Neural cell (in vitro differentiated cells): Measurements from ENCODE around the gene TMEM181. TPM values are rescaled to one million over a fixed set of nuclear protein-coding genes. Genes with fewer than 3 reads are reported as not detected.

Experiments
- H2AFZ ChIP-seq: fragments of 200-600, 300-800 bp; sonication (generic), shearing (Covaris generic); 2 replicates; pipeline ENCODE4 v1.6.0; 2014; ENCODE audit warnings: low read depth, mild to moderate bottlenecking, antibody characterized with exemption, low read length, moderate library complexity
- H3F3A ChIP-seq: fragments of 200-600 bp; shearing (Covaris generic); 2 replicates; pipeline ENCODE4 v1.6.1; 2016; ENCODE audit warnings: mild to moderate bottlenecking, moderate library complexity, mixed read lengths, antibody characterized with exemption, low read length; ENCODE audit not compliant: insufficient read depth, poor library complexity, severe bottlenecking
- H3K27ac ChIP-seq: fragments of 200-600, 300-800 bp; sonication (generic), shearing (Covaris generic); 2 replicates; pipeline ENCODE4 v1.5.1; 2014; ENCODE audit warnings: mild to moderate bottlenecking, low read length, moderate library complexity
- H3K27me3 ChIP-seq: fragments of 300-800, 200-600 bp; sonication (generic), shearing (Covaris generic); 2 replicates; pipeline ENCODE4 v1.6.0; 2014; ENCODE audit warnings: mild to moderate bottlenecking, low read depth, low read length, moderate library complexity; ENCODE audit not compliant: insufficient read depth
- H3K36me3 ChIP-seq: fragments of 300-800, 200-600 bp; sonication (generic), shearing (Covaris generic); 2 replicates; pipeline ENCODE4 v1.5.1; 2014; ENCODE audit warnings: mild to moderate bottlenecking, antibody characterized with exemption, low read length, moderate library complexity; ENCODE audit not compliant: insufficient read depth
- H3K4me2 ChIP-seq: fragments of 300-800, 200-600 bp; sonication (generic), shearing (Covaris generic); 2 replicates; pipeline ENCODE4 v1.6.0; 2014; ENCODE audit warnings: mild to moderate bottlenecking, low read length
- H3K4me3 ChIP-seq: fragments of 300-800, 200-600 bp; sonication (generic), shearing (Covaris generic); 2 replicates; pipeline ENCODE4 v1.5.1; 2014; ENCODE audit warnings: mild to moderate bottlenecking, low read length, moderate library complexity
- H3K79me2 ChIP-seq: fragments of 200-600 bp; shearing (Covaris generic); replicated peaks from 2 replicates; pipeline ENCODE4 v1.6.0; 2014; ENCODE audit warnings: mild to moderate bottlenecking, low read length, moderate library complexity; ENCODE audit not compliant: insufficient read depth
- H3K9ac ChIP-seq: fragments of 300-800, 200-600 bp; sonication (generic), shearing (Covaris generic); 2 replicates; pipeline ENCODE4 v1.6.1; 2016; ENCODE audit warnings: mild to moderate bottlenecking, low read length, mixed read lengths
- H3K9me2 ChIP-seq: fragments of 200-600 bp; shearing (Covaris generic); 2 replicates; pipeline ENCODE4 v1.6.1; 2016; ENCODE audit warnings: mild to moderate bottlenecking, low read length, mixed read lengths; ENCODE audit not compliant: insufficient read depth
- H3K9me3 ChIP-seq: fragments of 200-600, 300-800 bp; sonication (generic), shearing (Covaris generic); 2 replicates; pipeline ENCODE4 v1.6.1; 2016; ENCODE audit warnings: mild to moderate bottlenecking, mixed run types, low read length, moderate library complexity, mixed read lengths
- H4K20me1 ChIP-seq: fragments of 200-600 bp; shearing (Covaris generic); 2 replicates; pipeline ENCODE4 v1.6.1; 2016; ENCODE audit warnings: mild to moderate bottlenecking, mixed run types; ENCODE audit not compliant: insufficient read depth
- EP300 ChIP-seq: fragments of 450-650 bp; conservative IDR thresholded peaks from 2 replicates; pipeline ENCODE4 v1.6.1; 2014; ENCODE audit warnings: antibody characterized with exemption, mild to moderate bottlenecking, moderate library complexity; ENCODE audit not compliant: poor library complexity, severe bottlenecking
- EZH2 ChIP-seq: fragments of 200-600, 300-800 bp; shearing (Covaris generic), sonication (generic); IDR thresholded peaks from 2 replicates; pipeline ENCODE4 v1.6.1; 2014; ENCODE audit warnings: antibody characterized with exemption, low read length, borderline replicate concordance, mild to moderate bottlenecking; ENCODE audit not compliant: insufficient read depth, poor library complexity, severe bottlenecking
- MXI1 ChIP-seq: fragments of 450-650 bp; conservative IDR thresholded peaks from 2 replicates; pipeline ENCODE4 v1.6.1; 2014; ENCODE audit warnings: antibody characterized with exemption, mild to moderate bottlenecking; ENCODE audit not compliant: poor library complexity, severe bottlenecking
- POLR2AphosphoS5 ChIP-seq: IDR thresholded peaks from 2 replicates; pipeline ENCODE4 v1.6.1; 2012
- RAD21 ChIP-seq: fragments of 450-650 bp; conservative IDR thresholded peaks from 2 replicates; pipeline ENCODE4 v1.6.1; 2014; ENCODE audit warnings: antibody characterized with exemption, mild to moderate bottlenecking, moderate library complexity
- SMC3 ChIP-seq: fragments of 450-650 bp; conservative IDR thresholded peaks from 2 replicates; pipeline ENCODE4 v1.6.1; 2014; ENCODE audit warnings: antibody characterized with exemption, mild to moderate bottlenecking, moderate library complexity; ENCODE audit not compliant: poor library complexity
- TAF1 ChIP-seq: IDR thresholded peaks from 2 replicates; pipeline ENCODE4 v1.6.1; 2012; ENCODE audit warnings: low read depth
- polyA plus RNA-seq: library from polyadenylated mRNA; depleted of rRNA; stranded (reverse); fragments of >200 nt; gene quantifications from 2 replicates; pipeline ENCODE4 v1.2.3, GENCODE V29; 2014
- TF ChIP-seq, protein P1 (sequence below): IDR thresholded peaks from 2 replicates; pipeline ENCODE4 v1.6.1; 2012; ENCODE audit warnings: borderline replicate concordance
- TF ChIP-seq, protein P2 (sequence below): fragments of 450-650 bp; IDR thresholded peaks from 2 replicates; pipeline ENCODE4 v1.5.1; 2014; ENCODE audit warnings: antibody characterized with exemption, mild to moderate bottlenecking, moderate library complexity; ENCODE audit not compliant: poor library complexity, severe bottlenecking

The TMEM181 gene
- polyA plus RNA-seq, 1 donor from 2014 or later = 47.6 TPM

DNA sequence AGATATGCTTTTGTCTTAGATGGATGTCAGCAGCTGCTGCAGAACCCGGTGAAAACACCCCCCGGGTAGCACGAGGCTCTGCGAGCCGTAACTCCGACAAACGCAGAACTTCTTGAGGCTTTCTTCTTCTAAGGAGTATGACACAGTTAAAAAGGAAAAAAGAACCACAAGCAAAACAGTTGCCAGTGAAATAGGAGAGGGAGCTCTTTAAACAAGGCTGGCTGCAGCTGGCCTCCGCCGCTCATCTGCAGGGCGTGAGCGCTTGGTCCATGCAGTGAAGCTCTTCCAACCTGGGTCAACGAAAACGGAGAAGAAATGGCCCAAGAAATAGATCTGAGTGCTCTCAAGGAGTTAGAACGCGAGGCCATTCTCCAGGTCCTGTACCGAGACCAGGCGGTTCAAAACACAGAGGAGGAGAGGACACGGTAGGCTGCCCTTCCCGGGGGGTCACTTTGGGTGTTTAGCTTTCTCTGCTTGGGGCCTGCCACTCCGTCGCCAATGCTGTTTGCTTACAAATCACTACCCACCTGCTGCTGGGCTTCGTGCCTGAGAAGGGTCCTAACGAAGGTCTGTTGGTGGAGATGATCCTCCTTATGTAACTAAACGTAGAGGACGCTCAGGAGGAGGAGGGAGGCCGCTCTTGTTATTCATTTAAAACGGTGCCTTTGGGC, 103.2 kb downstream of the TMEM181 start:
- no peaks in the 10 kb centered on the region for H3K9me3 ChIP-seq
- H3F3A ChIP-seq = no peaks in the 10 kb centered on the region
- no peaks in the 10 kb centered on the region for H3K36me3 ChIP-seq
- no peak overlapping the region for H3K9ac ChIP-seq
- no peak overlapping the region for H3K4me2 ChIP-seq
- H3K9me2 ChIP-seq = no peaks in the 10 kb centered on the region
- H3K27me3 ChIP-seq = no peaks in the 10 kb centered on the region
- no peaks in the 10 kb centered on the region for H3K79me2 ChIP-seq
- no peak overlapping the region for H3K4me3 ChIP-seq
- no peaks in the 10 kb centered on the region for H4K20me1 ChIP-seq
- no peak for TF ChIP-seq MXI1
- TF ChIP-seq, protein P1, sequence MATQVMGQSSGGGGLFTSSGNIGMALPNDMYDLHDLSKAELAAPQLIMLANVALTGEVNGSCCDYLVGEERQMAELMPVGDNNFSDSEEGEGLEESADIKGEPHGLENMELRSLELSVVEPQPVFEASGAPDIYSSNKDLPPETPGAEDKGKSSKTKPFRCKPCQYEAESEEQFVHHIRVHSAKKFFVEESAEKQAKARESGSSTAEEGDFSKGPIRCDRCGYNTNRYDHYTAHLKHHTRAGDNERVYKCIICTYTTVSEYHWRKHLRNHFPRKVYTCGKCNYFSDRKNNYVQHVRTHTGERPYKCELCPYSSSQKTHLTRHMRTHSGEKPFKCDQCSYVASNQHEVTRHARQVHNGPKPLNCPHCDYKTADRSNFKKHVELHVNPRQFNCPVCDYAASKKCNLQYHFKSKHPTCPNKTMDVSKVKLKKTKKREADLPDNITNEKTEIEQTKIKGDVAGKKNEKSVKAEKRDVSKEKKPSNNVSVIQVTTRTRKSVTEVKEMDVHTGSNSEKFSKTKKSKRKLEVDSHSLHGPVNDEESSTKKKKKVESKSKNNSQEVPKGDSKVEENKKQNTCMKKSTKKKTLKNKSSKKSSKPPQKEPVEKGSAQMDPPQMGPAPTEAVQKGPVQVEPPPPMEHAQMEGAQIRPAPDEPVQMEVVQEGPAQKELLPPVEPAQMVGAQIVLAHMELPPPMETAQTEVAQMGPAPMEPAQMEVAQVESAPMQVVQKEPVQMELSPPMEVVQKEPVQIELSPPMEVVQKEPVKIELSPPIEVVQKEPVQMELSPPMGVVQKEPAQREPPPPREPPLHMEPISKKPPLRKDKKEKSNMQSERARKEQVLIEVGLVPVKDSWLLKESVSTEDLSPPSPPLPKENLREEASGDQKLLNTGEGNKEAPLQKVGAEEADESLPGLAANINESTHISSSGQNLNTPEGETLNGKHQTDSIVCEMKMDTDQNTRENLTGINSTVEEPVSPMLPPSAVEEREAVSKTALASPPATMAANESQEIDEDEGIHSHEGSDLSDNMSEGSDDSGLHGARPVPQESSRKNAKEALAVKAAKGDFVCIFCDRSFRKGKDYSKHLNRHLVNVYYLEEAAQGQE = no peak
- TF ChIP-seq, protein P2, sequence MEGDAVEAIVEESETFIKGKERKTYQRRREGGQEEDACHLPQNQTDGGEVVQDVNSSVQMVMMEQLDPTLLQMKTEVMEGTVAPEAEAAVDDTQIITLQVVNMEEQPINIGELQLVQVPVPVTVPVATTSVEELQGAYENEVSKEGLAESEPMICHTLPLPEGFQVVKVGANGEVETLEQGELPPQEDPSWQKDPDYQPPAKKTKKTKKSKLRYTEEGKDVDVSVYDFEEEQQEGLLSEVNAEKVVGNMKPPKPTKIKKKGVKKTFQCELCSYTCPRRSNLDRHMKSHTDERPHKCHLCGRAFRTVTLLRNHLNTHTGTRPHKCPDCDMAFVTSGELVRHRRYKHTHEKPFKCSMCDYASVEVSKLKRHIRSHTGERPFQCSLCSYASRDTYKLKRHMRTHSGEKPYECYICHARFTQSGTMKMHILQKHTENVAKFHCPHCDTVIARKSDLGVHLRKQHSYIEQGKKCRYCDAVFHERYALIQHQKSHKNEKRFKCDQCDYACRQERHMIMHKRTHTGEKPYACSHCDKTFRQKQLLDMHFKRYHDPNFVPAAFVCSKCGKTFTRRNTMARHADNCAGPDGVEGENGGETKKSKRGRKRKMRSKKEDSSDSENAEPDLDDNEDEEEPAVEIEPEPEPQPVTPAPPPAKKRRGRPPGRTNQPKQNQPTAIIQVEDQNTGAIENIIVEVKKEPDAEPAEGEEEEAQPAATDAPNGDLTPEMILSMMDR = no peak
- TF ChIP-seq SMC3 = no peak
- no peak for TF ChIP-seq POLR2AphosphoS5
- TF ChIP-seq EZH2 = no peak
- TF ChIP-seq TAF1 = no peak
- no peak for TF ChIP-seq EP300
- no peak for TF ChIP-seq RAD21
- H2AFZ ChIP-seq = no peak overlapping the region
- no peak overlapping the region for H3K27ac ChIP-seq

DNA sequence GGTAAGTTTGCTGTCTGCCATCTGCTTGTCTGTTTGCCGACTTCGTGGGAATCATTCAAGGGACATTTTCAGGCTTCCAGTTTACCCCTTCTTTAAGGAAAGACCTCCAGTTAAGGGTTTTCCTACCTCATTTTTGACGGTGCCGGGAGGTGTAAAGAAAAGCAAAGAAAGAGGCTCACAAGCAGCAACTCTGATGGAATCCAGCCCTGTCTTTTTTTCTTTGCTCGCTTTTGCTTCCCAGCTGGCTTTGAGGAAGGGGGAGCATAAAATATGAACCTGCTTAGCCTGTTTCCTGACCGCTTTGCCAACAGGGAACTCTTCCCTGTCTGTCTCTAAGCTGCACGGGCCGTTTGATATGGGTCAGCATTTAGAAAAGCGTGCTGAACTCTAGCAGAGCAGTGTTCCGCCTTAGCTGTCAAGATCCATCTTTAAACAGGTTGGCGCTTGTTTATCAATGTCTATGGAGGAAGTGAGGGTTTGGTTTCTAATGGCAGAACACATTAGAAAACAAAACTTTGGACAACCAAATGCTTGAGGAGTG, 103.8 kb downstream of the TMEM181 start:
- H3K9me2 ChIP-seq = no peaks in the 10 kb centered on the region
- H3F3A ChIP-seq = no peaks in the 10 kb centered on the region
- H3K4me3 ChIP-seq = no peak overlapping the region
- H3K27me3 ChIP-seq = no peaks in the 10 kb centered on the region
- TF ChIP-seq MXI1 (no peak), EZH2 (no peak), SMC3 (no peak), TAF1 (no peak), POLR2AphosphoS5 (no peak)
- TF ChIP-seq, protein P2 = no peak
- H4K20me1 ChIP-seq = no peaks in the 10 kb centered on the region
- no peaks in the 10 kb centered on the region for H3K79me2 ChIP-seq
- no peaks in the 10 kb centered on the region for H3K9me3 ChIP-seq
- no peak overlapping the region for H3K9ac ChIP-seq
- H3K27ac ChIP-seq = no peak overlapping the region
- no peak overlapping the region for H2AFZ ChIP-seq
- no peaks in the 10 kb centered on the region for H3K36me3 ChIP-seq
- H3K4me2 ChIP-seq = no peak overlapping the region
